Adrenal gland (tissue), 12 donors: ENCODE results near the gene KLF15. TPM values are rescaled to one million over a fixed set of nuclear protein-coding genes. Genes with fewer than 3 reads are reported as not detected.

Experiments used
- DNase-seq, 7 donors: peaks; one replicate each; pipeline ENCODE4 v3.0.0-alpha.2; 2019 to 2020
- H3K27ac ChIP-seq, 5 donors: fragments of 200-600 bp; sonication (generic) in 4 of 5; 1 replicate in 3 of 5; 2 replicates in 2 of 5; pipeline versions ENCODE4 v1.5.1 to v1.8.0; 2016 to 2020; ENCODE audit warnings: mild to moderate bottlenecking in 1 of 5
- H3K27me3 ChIP-seq: fragments of 200-600 bp; 2 replicates; pipeline ENCODE4 v1.8.0; 2021
- H3K36me3 ChIP-seq, 2 donors: fragments of 200-600 bp; replicated peaks in 1 of 2; 1 replicate in 1 of 2; 2 replicates in 1 of 2; pipeline versions ENCODE4 v1.5.1 to v1.8.0; 2018 to 2022
- H3K4me1 ChIP-seq, 2 donors: fragments of 200-600 bp; replicated peaks in 1 of 2; 1 replicate in 1 of 2; 2 replicates in 1 of 2; pipeline versions ENCODE4 v1.5.1 to v1.8.0; 2018 to 2021
- H3K4me3 ChIP-seq, 4 donors: fragments of 200-600 bp; sonication (generic) in 3 of 4; one replicate each; pipeline ENCODE4 v1.5.1; 2016 to 2018
- H3K9me3 ChIP-seq, 3 donors: fragments of 200-600 bp; sonication (generic) in 1 of 3; replicated peaks in 1 of 3; 1 replicate in 2 of 3; 2 replicates in 1 of 3; pipeline versions ENCODE4 v1.5.1 to v1.8.0; 2016 to 2021
- CTCF ChIP-seq, 6 experiments: fragments of 450-650 bp in 4 of 6; fragments of 200-600 bp in 2 of 6; sonication (generic) in 1 of 6; IDR thresholded peaks; 1 replicate in 5 of 6; 2 replicates in 1 of 6; pipeline versions ENCODE4 v1.5.1 to v1.8.0; 2016 to 2021; ENCODE audit warnings: antibody characterized with exemption in 6 of 6, mild to moderate bottlenecking in 2 of 6, moderate library complexity in 1 of 6
- POLR2A ChIP-seq, 2 donors: fragments of 450-650 bp; IDR thresholded peaks; one replicate each; pipeline ENCODE4 v1.6.1; 2017; ENCODE audit warnings: antibody characterized with exemption in 2 of 2, mild to moderate bottlenecking in 2 of 2, moderate library complexity in 1 of 2
- WGBS, 4 donors: extraction: QIAGEN DNeasy Blood & Tissue Kit in 2 of 4; methylation state at CpG; one replicate each; pipeline versions ENCODE4 v1.1.5 to v1.1.7; 2013 to 2017; 5-methylcytosine and 5-hydroxymethylcytosine counted together
- intact Hi-C, 2 donors: fragments of 100-400 bp; cut with DNase I; formaldehyde crosslinking; loops; one replicate each; pipeline versions ENCODE4 v1.14.1 to v1.15.0; 2022 to 2023
- polyA plus RNA-seq, 3 donors: library from polyadenylated mRNA; stranded (reverse); fragments of 200-250 nt in 2 of 3; fragments of 350-450 nt in 1 of 3; fragmentation: Illumina TruSeq in 1 of 3; extraction: RNeasy Lipid Tissue Mini Kit (QIAGEN cat#74804) in 1 of 3; gene quantifications; one replicate each; pipeline ENCODE4 v1.2.3, GENCODE V29; 2013 to 2014
- total RNA-seq, 9 donors: library from RNA; depleted of rRNA in 4 of 9; stranded (reverse); fragments of >200 nt in 4 of 9; fragments of 120-200 nt in 1 of 9; fragmentation: NEBNext Ultra II Directional in 1 of 9; extraction: Animal tissue kit (Norgen Biotek cat#: 25700) in 1 of 9; gene quantifications; one replicate each; pipeline versions ENCODE4 v1.1.0 to v1.2.4, GENCODE V29; 2013 to 2023
- donor health status: healthy with polysubstance abuse.
- donor health status: Bipolar disorder and iron deficiency.
- donor health status: DM: yes; HTN: yes; CAD: no.
- donor health status: DM: no; HTN: no; CAD: no.
- donor health status: DM: no; HTN: no; CAD: no.
- donor health status: DM: yes; HTN: yes; CAD: no.

KLF15 gene
- total and polyA plus RNA-seq, 12 donors, result 2.0 to 22.4 (median 11.8) TPM

GRCh38 chr3:126320517-126321293 lies 36.5 kb downstream of the KLF15 start:
- no peak for TF ChIP-seq POLR2A (IDR thresholded peaks at IDR 0.05)
- no peak for TF ChIP-seq CTCF (IDR thresholded peaks at IDR 0.05)
- Histone ChIP-seq H3K27me3 (no peaks in the 10 kb centered on the region), H3K9me3 (no peaks in the 10 kb centered on the region), H3K4me3 (no peak overlapping the region), H3K36me3 (no peaks in the 10 kb centered on the region), H3K4me1 (no peaks in the 10 kb centered on the region), H3K27ac (no peak overlapping the region)
- 58 to 82% (median 78%) methylated on average over 3 to 7 of the region's 7 CpGs for WGBS, 4 donors
- no peak for DNase-seq
- intact Hi-C loops, result no loop called here

- no peaks in the 10 kb centered on the region for H3K9me3 ChIP-seq
- TF ChIP-seq CTCF (IDR thresholded peaks at IDR 0.05), result no peak
- TF ChIP-seq POLR2A (IDR thresholded peaks at IDR 0.05), result no peak
- intact Hi-C loops, result no loop called here
- H3K4me3 ChIP-seq, result no peak overlapping the region
- H3K4me1 ChIP-seq, result no peaks in the 10 kb centered on the region
- no peak overlapping the region for H3K27ac ChIP-seq
- H3K36me3 ChIP-seq, result no peaks in the 10 kb centered on the region
- no peaks in the 10 kb centered on the region for H3K27me3 ChIP-seq
- 71 to 79% (median 76%) methylated on average over 6 of the region's 6 CpGs for WGBS, 4 donors
- peak in 1 of 7 donors; percentile 7 for DNase-seq
These were observed 37.4 kb downstream of the KLF15 start for GRCh38 chr3:126319701-126320295.

- 92 to 93% (median 92%) methylated on average over 12 to 14 of the region's 14 CpGs for whole genome bisulfite sequencing, 4 donors
- Histone ChIP-seq H3K27ac (no peak overlapping the region), H3K27me3 (no peaks in the 10 kb centered on the region), H3K4me1 (no peaks in the 10 kb centered on the region), H3K4me3 (no peak overlapping the region), H3K36me3 (no peaks in the 10 kb centered on the region), H3K9me3 (no peaks in the 10 kb centered on the region)
- no peak for TF ChIP-seq POLR2A (IDR thresholded peaks at IDR 0.05)
- no peak for TF ChIP-seq CTCF (IDR thresholded peaks at IDR 0.05)
- intact Hi-C loops, result no loop called here
- DNase-seq, result peak in 1 of 7 donors; percentile 4
These were observed 39.9 kb downstream of the KLF15 start for GRCh38 chr3:126317029-126317996.

GRCh38 chr3:126316501-126316939 lies 40.7 kb downstream of the KLF15 start:
- no peaks in the 10 kb centered on the region for H3K27me3 ChIP-seq
- no peak overlapping the region for H3K4me3 ChIP-seq
- DNase-seq, result no peak
- WGBS, 4 donors, result 82 to 89% (median 84%) methylated on average over 5 to 8 of the region's 8 CpGs
- H3K27ac ChIP-seq, result no peak overlapping the region
- intact Hi-C loops, result no loop called here
- no peaks in the 10 kb centered on the region for H3K9me3 ChIP-seq
- no peaks in the 10 kb centered on the region for H3K36me3 ChIP-seq
- H3K4me1 ChIP-seq, result no peaks in the 10 kb centered on the region
- TF ChIP-seq POLR2A (IDR thresholded peaks at IDR 0.05) (no peak), CTCF (IDR thresholded peaks at IDR 0.05) (no peak)
